Transverse colon (tissue), 4 donors: ENCODE results near the gene JCAD.

Experiments
- CTCF ChIP-seq, 5 experiments: fragments of 200-600 bp in 3 of 5; fragments of 450-650 bp in 2 of 5; sonication (generic) in 3 of 5; IDR thresholded peaks; 1 replicate in 2 of 5; 2 replicates in 3 of 5; pipeline ENCODE4 v1.5.1; 2016 to 2017; ENCODE audit warnings: antibody characterized with exemption in 5 of 5, inconsistent platforms in 3 of 5, mild to moderate bottlenecking in 2 of 5, moderate library complexity in 1 of 5
- EP300 ChIP-seq: sonication (generic); formaldehyde crosslinking; IDR thresholded peaks from one replicate; pipeline ENCODE4 v1.6.1; 2017; ENCODE audit warnings: antibody characterized with exemption, low read depth
- POLR2AphosphoS5 ChIP-seq, 3 donors: sonication (generic); formaldehyde crosslinking; IDR thresholded peaks; one replicate each; pipeline ENCODE4 v1.6.1; 2016; ENCODE audit warnings: antibody characterized with exemption in 3 of 3

DNA sequence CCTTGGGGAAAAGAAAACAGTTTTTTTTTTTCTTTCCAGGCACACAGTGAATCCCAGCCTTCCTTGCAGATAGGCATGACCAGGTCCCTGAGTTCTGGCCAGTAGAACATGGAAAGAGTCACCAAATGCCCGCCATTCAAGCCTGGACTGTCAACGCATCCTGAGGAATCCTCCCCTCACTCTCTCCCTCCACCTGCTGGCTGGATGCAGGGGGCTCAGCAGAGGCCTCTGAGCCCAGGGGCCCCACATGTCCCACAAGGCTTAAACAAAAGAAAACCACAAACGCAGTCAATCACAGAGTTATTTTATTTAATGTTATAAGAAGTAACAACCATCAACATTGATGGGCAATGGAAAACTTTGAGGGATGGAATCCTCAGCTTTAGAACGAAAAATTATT lies 93.1 kb downstream of the JCAD start:
- no peak for TF ChIP-seq EP300
- no peak for TF ChIP-seq CTCF (IDR thresholded peaks at IDR 0.05)
- no peak for TF ChIP-seq POLR2AphosphoS5 (IDR thresholded peaks at IDR 0.05)
